Embryonic facial prominence (tissue), 1 donor: ENCODE results near the gene ANXA11.

Experiments
- DNase-seq: peaks from one replicate; pipeline ENCODE4 v3.0.0-alpha.2; 2016; ENCODE audit errors: extremely low spot score

ANXA11 gene

GRCh38 chr10:80188713-80189112, 16.6 kb downstream of the ANXA11 start:
- no peak for DNase-seq

GRCh38 chr10:80187465-80188409, 17.6 kb downstream of the ANXA11 start:
- DNase-seq: no peak

GRCh38 chr10:80187060-80187459, 18.3 kb downstream of the ANXA11 start:
- DNase-seq: no peak

- no peak for DNase-seq
Measured at GRCh38 chr10:80186364-80187012, 18.8 kb downstream of the ANXA11 start.

DNA sequence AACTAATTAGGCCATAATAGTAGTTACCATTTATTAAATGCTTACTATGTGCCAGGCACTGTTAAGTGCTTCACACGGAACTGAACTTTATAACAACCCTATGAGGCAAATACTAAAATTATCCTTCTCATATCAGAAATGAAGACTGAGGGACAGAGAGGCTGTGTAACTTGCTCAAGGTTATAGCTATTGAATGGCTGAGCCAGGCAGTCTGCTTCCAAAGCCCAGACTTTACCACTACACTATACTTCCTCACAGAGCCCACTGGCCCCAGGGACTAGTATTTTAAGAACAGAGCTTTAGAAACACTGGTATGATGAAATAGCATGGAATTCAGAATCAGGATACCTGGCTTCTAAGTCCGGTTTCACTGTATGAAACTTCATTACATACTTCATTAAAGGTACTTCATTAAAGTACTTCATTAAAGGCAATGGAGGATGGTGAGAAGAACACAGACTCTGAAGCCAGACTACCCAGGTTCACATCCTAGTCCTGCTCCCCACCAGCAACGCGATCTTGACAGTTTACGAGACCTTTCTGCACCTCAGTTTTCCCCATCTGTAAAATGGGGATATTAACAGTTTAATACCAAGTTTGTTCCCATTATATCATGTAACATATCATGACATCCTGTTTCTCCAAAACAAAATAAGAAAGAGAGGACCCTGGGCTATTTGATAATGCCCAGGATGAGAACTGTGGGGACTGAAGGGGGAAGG, 19.6 kb downstream of the ANXA11 start:
- DNase-seq: no peak

DNA sequence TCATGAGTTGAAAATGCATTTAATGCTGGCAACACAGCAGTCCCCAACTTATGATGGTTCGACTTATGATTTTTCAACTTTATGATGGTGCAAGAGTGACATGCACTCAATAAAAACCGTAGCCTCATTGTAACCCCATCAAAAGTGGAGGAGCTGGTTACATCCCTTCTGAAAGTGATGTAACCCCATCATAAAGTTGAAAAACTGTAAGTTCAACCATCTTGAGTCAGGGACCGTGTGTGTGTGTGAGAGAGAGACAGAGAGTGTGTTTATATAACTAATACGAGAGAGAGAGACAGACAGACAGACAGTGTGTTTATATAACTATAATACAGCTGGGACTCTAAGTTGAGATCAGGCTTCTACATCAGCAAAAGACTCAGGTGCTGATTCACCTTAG, 21.0 kb downstream of the ANXA11 start:
- DNase-seq: no peak

DNA sequence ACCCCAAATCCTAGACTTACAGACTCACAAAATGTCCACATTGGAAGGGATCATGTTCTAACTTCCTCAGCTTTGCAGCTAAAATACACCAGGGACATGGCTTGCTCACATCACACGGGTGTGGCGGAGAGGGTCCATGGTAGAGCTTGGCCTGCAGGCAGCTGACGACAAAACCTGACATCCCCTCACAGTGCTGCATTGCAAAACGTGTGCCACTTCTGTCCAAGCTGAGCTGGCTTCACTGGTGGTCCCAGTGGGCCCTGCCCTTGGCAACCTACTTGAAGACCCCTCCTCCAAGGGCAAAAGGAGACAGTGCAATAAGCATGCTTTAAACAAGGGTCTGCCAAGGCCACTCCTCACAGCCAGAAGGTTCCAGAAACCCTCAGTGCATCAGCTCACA, 21.9 kb downstream of the ANXA11 start:
- DNase-seq: no peak

DNA sequence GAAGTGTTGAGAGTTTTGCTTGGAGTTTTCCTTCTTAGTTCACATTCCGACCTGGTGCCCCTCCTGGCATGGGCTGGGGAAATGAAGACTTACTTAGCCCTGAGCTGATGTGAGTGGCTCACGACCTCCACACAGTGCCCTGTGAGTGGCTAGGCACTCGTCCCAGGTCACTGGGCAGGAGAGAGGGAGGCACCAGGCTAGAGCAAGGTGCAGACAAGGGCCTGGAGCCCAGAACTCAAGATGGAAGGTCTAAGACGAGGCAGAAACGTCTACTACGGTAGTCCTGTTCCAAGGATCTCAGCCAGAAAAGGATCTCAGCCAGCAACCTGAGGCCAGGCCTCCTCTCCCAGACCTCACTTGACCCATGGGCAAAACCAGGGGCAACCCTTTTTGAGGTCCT, 22.4 kb downstream of the ANXA11 start:
- DNase-seq: no peak

DNA sequence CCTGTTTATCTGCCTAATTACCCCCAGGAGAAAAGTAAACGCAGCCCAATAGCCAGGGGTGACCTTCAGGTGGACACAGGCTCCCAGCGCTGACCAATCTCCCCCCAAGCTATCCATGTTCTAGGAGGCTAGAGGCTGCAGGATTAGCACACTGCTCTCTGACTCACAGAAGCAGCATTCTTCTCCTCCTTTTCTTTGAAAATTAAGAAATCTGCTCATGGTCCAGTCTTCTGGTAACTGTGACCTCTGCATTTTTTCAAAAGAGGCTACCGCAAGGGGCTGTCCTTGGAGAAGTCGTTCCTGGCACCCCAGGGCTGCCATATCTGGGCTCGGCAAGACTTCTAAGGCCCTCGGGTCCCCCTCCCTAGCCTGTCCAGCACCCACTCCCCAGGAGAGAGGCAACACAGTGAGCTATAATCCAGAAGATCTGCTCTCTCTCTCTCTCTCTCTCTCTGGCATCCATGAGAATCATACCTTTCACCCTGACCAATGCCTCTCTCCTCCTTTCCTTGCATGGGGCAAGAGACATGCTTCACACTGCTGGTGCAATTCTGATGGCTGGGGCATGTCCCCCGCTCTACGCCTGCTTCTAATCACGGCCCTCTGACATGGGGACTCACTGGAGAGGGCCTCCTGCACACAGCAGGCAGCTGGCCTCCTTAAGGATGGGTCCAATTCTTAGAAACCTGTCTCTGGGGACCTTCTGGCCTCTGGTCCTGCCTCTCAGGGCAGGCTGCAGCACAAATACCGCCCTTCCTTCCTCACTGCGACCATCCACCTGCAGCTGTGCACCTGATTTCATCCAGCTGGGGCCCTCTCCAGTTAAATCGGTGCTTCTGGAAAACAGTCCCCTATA, 27.3 kb downstream of the ANXA11 start:
- DNase-seq: no peak

- DNase-seq: no peak
Measured at GRCh38 chr10:80176526-80176925, 28.8 kb downstream of the ANXA11 start.

DNA sequence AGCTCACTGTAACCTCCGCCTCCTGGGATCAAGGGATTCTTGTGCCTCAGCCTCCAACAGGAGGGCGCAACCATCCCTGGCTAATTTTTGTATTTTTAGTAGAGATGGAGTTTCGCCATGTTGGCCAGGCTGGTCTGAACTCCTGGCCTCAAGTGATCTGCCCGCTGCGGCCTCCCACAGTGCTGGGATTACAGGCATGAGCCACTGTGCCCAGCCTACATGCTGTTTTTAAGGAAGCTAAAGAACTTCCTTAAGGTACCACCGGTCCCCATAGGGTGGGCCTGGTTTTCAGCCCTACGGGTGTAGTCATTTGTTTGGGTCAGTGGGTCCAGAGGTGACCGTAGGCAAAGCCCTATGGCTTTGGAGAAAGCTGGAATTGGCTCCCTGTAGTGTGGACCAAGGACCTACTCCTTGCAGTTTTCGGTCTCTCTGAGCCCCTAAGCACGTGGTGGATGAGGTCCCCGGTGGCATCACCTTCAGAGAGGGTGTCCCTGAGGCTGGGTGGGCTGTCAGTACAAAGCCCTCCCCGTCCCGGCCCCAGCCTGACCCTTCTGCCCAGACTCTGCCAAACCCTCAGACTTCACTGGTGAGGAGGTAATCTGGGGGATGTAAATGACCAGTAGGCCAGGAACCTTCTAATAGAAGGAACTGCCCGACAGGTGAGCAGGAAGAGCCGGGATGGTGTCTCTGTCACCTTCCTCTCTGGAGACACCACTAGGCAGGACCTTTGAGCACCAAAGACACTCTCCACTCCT, 30.5 kb downstream of the ANXA11 start:
- DNase-seq: no peak

DNA sequence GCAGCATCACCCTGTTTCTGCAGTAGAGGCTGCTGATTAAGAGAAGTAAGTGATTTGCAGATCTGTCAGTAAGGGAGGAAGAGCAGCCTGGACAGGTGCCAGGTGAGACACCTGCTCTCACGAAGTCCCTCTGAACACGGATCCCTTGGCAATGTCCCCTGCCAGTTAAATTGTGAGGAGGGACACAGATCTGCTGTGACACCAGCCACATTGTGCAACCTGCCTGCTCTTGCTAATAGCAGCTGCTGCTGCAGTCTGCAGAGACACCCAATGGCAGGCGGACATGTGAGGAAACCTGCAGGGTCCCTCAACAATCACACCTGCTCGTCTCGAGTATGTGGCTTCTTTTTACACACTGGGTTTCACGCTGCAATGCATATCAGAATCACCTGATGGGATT, 31.9 kb downstream of the ANXA11 start:
- DNase-seq: no peak

- DNase-seq: no peak
Measured at GRCh38 chr10:80172896-80173295, 32.4 kb downstream of the ANXA11 start.

DNA sequence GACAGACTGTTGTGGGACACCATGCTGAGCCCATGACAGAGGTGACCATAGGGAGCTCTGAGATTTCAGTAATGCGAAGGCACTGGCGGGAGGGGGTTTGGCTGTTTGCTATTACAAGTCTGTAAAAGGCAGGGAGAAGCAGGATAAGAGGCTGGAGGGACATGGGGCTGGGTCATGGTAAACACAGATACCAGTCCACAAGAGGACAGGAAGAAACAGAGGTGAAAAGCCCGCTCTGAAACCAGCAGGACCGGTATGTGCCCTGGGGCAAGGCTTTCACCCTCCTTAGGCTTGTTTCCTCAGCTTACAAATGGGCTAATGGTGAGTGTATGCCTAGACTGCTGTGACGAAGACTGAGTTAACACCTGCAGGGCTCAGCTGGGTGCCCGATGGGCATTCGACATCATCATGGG, 34.1 kb downstream of the ANXA11 start:
- DNase-seq: no peak

DNA sequence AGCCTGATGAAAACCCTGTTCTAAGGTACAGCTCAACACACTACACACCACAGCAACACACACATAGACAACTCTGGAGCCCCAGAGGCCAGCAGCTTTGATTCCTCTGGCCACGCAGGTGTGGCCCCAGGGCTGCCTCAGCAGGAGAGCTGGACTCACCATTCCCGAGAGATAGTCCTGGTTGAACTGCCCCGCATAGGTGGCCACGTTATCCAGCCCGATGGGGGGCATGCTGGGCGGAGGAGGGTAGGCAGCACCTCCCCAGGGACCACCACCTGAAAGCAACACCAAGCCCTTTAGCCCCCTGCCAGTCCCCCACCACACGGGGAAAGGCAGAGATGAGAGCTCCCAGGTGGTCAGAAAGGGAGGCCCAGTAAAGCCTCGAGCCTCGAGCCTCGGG, 34.7 kb downstream of the ANXA11 start:
- DNase-seq: no peak

GRCh38 chr10:80170026-80170425, 35.3 kb downstream of the ANXA11 start:
- no peak for DNase-seq

DNA sequence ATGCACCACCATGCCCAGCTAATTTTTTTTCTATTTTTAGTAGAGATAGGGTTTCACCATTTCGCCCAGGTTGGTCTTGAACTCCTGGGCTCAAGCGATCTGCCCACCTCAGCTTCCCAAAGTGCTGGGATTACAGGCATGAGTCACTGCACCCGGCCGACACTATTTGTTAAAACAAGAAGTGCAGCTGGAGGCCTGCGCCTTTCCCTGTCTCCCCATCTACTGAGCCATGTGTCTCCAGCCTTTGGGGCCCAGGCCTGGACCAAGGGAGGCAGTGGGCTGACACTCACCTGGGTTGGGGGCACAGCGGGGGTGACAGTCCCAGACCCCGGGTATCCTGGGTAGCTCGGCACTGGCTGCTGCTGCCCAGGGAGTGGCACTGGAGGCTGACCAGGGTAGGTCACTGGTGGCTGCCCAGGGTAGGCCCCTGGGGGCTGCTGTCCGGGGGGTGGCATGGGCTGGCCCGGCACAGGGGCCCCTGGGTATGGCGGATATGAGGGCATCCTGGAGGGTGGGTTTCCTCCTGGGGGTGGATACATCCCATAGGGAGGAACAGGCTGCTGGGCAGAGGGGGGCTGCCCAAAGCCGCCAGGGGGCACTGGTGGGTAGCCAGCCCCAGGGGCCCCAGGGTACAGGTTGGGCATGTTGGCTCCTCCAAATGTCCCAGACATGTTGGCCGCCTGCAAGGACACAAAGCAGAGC, 36.5 kb downstream of the ANXA11 start:
- no peak for DNase-seq

DNA sequence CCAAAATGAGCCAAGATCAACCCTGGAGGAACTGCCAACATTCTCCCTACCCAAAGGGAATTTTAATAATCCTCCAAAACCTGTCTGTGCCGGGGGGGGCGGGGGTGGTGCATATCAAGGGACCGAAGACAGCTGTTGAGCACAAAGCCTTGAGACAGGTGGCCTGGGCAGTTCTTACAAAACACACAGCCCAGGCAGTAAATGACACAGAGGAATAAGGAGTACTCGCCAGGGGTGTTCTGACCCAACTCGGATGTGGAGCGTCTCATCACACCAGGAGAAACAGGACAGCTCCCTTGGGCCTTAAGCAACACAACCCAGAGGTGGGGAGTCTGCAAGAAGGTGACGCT, 37.2 kb downstream of the ANXA11 start:
- DNase-seq: no peak

- DNase-seq: no peak
Measured at GRCh38 chr10:80167471-80168161, 37.7 kb downstream of the ANXA11 start.
